Limb (tissue), 2 donors: Measurements from ENCODE around the gene RTN4RL1.
"Not testable (repeated sequence)": the region's sequence is repeated elsewhere in the genome, so short reads cannot be mapped to it uniquely, and the experiment has no call there.

Experiments
- DNase-seq, 2 donors: peaks; one replicate each; pipeline ENCODE4 v3.0.0-alpha.2; 2016; ENCODE audit errors: extremely low spot score in 2 of 2

RTN4RL1 gene

GRCh38 chr17:1896243-1897104 lies 128.7 kb downstream of the RTN4RL1 start:
- DNase-seq = no peak

- DNase-seq = not testable (repeated sequence)
These were observed 129.7 kb downstream of the RTN4RL1 start for GRCh38 chr17:1895479-1895878.

- no peak for DNase-seq
These were observed 130.3 kb downstream of the RTN4RL1 start for GRCh38 chr17:1894753-1895339.

GRCh38 chr17:1890758-1891450 lies 134.2 kb downstream of the RTN4RL1 start:
- DNase-seq = no peak

- DNase-seq = no peak
These were observed 136.4 kb downstream of the RTN4RL1 start for GRCh38 chr17:1888741-1889140.
